ENCODE data around the gene P4HA1. TPM values are rescaled to one million over a fixed set of nuclear protein-coding genes. Genes with fewer than 3 reads are reported as not detected.

Gene P4HA1
- total RNA-seq, 1 donor from 2014 or later, result 55.7 TPM

- no peak for DNase-seq (ENCODE audit: low read depth in 2 of 2)
Observed at GRCh38 chr10:72981028-72981881, 115.4 kb downstream of the P4HA1 start.

GRCh38 chr10:72980348-72980747 is 116.3 kb downstream of the P4HA1 start:
- DNase-seq (ENCODE audit: low read depth in 2 of 2), result no peak

- no peak for DNase-seq (ENCODE audit: low read depth in 2 of 2)
Observed at GRCh38 chr10:72979709-72980108, 117.0 kb downstream of the P4HA1 start.

- DNase-seq (ENCODE audit: low read depth in 2 of 2), result no peak
Observed at GRCh38 chr10:72976886-72977285, 119.8 kb downstream of the P4HA1 start.

Other genes with a start within 250 kb of the P4HA1 start
- under 0.01 and 0.13 TPM in 2 replicates for gene OIT3, start 203.1 kb downstream of the P4HA1 start, total RNA-seq
- 0.13 TPM in 2 replicates for gene PLA2G12B, start 142.1 kb downstream of the P4HA1 start, total RNA-seq
- gene NUDT13, start 13.6 kb upstream of the P4HA1 start, total RNA-seq, result 1.0 and 1.3 TPM in 2 replicates
- gene ECD, start 71.1 kb upstream of the P4HA1 start, total RNA-seq, result 19.1 and 21.6 TPM in 2 replicates
- 19.6 and 25.5 TPM in 2 replicates for gene FAM149B1, start 71.3 kb upstream of the P4HA1 start, total RNA-seq
- 19.1 and 30.8 TPM in 2 replicates for gene DNAJC9, start 150.4 kb upstream of the P4HA1 start, total RNA-seq
- gene MRPS16, start 155.8 kb upstream of the P4HA1 start, total RNA-seq, result 60.8 and 62.6 TPM in 2 replicates